ENCODE results near the gene SPTBN1.

The SPTBN1 gene

DNA sequence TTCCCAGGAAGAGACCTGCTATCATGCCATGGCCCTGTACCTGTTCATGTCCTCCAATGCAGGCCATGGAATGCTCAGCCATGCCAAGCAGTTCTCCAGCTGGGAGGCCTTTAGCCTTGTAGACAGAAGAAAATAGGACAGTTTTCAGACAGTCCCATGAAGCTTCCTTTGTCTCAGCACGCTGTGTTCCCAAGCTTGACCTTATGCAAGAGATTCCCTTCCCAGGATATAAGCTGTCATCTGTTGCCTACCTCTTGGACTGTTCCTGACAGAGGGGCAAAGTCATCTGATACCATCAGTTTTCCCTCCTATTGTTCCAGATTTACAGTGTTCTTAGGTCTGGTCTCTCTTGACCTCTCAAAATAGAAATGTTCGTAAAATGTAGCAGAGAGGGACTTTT lies 170.8 kb downstream of the SPTBN1 start:
- in situ Hi-C loops (cut with MboI; ENCODE audit: low sequenced_read_pairs): no loop called here

GRCh38 chr2:54627973-54628372 lies 171.8 kb downstream of the SPTBN1 start:
- in situ Hi-C loops (cut with MboI; ENCODE audit: low sequenced_read_pairs): no loop called here

- in situ Hi-C loops (cut with MboI; ENCODE audit: low sequenced_read_pairs): no loop called here
Observed at GRCh38 chr2:54628418-54628817, 172.3 kb downstream of the SPTBN1 start.

DNA sequence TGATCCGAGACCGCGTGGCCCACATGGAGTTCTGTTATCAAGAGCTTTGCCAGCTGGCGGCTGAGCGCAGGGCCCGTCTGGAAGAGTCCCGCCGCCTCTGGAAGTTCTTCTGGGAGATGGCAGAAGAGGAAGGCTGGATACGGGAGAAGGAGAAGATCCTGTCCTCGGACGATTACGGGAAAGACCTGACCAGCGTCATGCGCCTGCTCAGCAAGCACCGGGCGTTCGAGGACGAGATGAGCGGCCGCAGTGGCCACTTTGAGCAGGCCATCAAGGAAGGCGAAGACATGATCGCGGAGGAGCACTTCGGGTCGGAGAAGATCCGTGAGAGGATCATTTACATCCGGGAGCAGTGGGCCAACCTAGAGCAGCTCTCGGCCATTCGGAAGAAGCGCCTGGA lies 172.8 kb downstream of the SPTBN1 start:
- in situ Hi-C loops (cut with MboI; ENCODE audit: low sequenced_read_pairs): no loop called here

DNA sequence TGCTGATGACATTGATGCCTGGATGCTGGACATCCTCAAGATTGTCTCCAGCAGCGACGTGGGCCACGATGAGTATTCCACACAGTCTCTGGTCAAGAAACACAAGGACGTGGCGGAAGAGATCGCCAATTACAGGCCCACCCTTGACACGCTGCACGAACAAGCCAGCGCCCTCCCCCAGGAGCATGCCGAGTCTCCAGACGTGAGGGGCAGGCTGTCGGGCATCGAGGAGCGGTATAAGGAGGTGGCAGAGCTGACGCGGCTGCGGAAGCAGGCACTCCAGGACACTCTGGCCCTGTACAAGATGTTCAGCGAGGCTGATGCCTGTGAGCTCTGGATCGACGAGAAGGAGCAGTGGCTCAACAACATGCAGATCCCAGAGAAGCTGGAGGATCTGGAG lies 173.3 kb downstream of the SPTBN1 start:
- in situ Hi-C loops (cut with MboI; ENCODE audit: low sequenced_read_pairs): no loop called here

DNA sequence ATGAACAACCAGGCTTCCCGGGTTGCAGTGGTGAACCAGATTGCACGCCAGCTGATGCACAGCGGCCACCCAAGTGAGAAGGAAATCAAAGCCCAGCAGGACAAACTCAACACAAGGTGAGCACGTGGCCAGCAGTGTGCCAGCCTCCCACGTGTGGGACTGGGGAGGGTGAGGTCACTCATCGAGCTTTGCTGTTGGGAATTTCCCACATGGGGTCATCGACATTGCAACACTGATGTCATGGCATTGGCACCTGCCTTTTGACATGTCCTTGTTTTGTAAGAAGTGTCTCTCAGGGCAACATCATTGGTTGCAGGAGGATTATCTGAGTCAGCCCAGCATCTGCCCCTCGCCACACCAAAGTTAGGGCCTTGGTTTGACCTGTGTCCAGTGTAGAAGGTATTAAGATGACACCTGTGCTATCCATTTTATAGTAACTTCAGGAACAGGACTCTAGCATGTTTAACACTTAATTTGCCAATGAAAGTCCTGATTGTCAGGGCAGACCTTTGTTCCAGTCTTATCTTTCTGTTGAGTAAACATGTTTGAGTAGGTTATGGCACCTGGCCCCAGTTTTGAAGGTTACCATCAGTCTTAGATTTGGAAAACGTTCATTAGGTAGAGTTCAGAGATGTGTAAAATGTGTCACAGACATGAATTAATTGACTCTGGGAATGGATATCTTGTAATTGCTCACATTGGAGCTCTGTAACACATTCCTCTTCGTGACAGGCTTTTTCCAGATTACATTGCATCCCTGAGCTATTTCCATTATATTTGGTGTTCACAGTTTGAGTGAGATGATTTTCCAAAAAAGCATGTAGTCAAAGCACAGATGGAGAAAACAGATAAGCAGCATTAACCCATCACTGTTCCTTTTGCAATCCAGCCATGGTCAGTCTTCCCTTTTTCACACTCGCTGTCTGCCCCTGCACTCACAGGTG lies 174.1 kb downstream of the SPTBN1 start:
- in situ Hi-C loops (cut with MboI; ENCODE audit: low sequenced_read_pairs): no loop called here

DNA sequence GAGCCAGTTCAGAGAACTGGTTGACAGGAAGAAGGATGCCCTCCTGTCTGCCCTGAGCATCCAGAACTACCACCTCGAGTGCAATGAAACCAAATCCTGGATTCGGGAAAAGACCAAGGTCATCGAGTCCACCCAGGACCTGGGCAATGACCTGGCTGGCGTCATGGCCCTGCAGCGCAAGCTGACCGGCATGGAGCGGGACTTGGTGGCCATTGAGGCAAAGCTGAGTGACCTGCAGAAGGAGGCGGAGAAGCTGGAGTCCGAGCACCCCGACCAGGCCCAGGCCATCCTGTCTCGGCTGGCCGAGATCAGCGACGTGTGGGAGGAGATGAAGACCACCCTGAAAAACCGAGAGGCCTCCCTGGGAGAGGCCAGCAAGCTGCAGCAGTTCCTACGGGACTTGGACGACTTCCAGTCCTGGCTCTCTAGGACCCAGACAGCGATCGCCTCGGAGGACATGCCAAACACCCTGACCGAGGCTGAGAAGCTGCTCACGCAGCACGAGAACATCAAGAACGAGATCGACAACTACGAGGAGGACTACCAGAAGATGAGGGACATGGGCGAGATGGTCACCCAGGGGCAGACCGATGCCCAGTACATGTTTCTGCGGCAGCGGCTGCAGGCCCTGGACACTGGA lies 174.9 kb downstream of the SPTBN1 start:
- in situ Hi-C loops (cut with MboI; ENCODE audit: low sequenced_read_pairs): no loop called here

- in situ Hi-C loops (cut with MboI; ENCODE audit: low sequenced_read_pairs): no loop called here
Observed at GRCh38 chr2:54631755-54632154, 175.6 kb downstream of the SPTBN1 start.

DNA sequence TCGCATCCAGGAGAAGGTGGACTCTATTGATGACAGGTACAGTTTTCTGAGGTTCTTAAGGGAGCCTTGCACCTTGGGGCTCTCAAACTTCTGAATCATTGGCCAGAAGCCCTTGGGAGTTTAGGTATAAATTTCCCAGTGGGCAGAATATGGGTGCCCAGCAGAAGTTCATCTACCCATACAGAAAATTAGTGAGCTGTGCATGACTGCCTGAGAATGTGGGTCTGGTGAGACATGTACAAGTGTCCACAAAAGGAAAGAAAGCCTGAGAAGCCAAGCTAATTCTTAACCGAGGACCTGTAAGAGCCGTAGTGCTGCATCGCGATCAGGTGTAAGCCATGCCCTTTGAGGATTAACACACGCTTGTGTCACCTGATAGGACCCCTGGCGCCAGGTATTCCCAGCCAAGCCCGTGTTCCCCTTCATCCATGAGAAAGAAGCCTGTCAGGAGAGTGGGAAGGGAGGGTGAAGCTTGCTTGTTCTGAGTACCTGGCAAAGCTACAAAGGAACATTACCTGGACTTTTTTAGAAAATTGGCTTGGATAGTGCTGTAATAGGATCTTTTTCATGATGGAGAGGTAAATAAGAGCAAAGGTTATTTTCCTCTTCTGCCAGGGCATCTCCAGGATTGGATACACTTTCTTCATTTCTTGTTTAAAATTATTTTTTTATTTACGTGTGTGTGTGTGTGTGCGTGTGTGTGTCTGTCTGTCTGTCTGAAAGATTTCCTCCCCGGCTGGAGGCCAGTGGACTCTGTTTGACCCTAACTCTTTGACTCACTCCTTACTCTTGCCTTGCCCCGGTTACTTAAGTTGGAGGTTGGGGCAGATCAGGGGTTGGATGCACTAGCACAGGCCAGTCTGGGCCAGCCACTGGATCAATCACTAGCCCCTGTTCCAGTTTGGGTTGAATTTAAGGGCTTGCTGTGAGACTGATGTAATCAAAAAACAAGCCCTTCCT lies 176.9 kb downstream of the SPTBN1 start:
- in situ Hi-C loops (cut with MboI; ENCODE audit: low sequenced_read_pairs): no loop called here

GRCh38 chr2:54634021-54634420 lies 177.9 kb downstream of the SPTBN1 start:
- in situ Hi-C loops (cut with MboI; ENCODE audit: low sequenced_read_pairs): no loop called here

- in situ Hi-C loops (cut with MboI; ENCODE audit: low sequenced_read_pairs): no loop called here
Observed at GRCh38 chr2:54634564-54635511, 178.7 kb downstream of the SPTBN1 start.

DNA sequence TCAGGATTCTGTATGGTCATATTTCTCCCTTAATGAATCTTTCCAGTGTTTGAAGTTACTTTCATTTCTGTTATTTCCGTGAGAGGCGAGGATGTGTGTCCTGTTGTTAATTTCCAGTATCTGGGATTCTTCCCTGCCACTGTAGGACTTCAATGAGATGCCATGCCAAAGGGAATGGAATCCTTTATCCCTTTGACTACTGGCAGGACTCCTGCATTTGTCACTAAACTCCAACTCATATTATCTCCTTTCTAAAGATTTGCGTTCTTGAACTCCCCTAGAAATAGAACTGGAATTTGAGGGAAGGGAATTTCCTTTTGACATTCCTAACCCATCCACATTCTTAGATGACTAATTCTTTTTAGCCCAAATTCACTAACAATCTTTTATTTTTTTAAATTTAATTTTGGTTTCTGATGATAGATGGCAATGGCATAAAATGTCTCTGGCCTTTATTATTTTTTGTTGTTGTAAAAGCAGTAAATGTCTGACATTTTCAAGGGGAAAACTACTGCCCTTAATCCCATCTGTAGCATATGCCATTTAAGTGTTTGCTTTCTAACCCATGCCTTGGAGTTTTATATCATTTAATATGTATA lies 179.5 kb downstream of the SPTBN1 start:
- in situ Hi-C loops (cut with MboI; ENCODE audit: low sequenced_read_pairs): no loop called here

DNA sequence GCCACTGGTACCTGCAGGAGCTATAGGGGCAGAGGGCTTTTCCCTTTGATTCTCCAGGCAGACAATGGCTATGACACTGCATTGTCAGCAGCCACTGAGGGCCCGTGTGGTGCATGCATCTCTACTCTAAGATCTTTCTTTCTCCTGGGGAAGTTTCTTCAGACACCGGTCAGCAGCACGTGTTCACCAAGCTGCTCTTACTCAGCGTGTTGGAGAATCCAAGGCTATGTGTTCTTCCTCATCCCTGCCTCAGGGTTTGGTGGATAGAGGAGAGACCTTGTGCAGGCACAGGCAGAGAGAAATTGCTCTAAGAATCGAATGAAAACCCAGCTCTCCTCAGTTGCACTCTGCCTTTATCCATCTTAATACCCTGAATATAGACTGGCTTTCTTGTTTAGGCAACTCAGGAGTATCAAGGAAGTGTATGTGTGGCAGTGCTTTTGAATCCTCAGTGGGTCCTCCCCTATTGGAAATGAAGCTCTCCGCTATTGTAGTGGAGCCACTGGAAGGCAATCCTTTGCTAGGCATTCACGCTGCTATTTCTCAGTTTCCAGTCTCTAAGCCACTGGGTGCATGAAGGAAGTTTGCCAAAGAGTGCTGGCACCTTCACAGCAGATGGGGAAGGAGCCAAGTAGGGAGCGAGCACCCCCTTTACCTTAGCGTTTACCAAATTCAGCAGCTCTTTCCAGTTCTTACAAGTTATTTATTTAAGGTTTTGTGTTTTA lies 180.4 kb downstream of the SPTBN1 start:
- in situ Hi-C loops (cut with MboI; ENCODE audit: low sequenced_read_pairs): no loop called here

DNA sequence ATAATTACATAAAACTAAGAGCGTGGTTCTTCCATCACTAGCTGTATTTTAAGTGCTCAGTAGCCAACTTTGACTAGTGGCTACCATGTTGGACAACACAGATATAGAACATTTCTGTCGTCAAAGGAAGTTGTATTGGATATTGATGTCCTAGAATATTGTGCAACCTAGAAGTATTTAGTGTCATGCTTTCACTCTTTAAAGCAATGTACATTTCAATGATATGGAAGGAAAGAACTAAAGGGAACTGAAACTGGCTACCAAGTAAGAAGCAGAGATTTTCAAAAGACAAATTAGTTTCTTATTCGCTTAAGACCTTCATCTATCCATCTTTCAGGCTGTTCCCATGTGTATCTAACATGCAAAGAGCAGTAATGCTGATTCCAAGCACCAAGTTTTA lies 182.0 kb downstream of the SPTBN1 start:
- in situ Hi-C loops (cut with MboI; ENCODE audit: low sequenced_read_pairs): no loop called here

- in situ Hi-C loops (cut with MboI; ENCODE audit: low sequenced_read_pairs): no loop called here
Observed at GRCh38 chr2:54638774-54639187, 182.7 kb downstream of the SPTBN1 start.

GRCh38 chr2:54639609-54640008 lies 183.5 kb downstream of the SPTBN1 start:
- in situ Hi-C loops (cut with MboI; ENCODE audit: low sequenced_read_pairs): no loop called here

DNA sequence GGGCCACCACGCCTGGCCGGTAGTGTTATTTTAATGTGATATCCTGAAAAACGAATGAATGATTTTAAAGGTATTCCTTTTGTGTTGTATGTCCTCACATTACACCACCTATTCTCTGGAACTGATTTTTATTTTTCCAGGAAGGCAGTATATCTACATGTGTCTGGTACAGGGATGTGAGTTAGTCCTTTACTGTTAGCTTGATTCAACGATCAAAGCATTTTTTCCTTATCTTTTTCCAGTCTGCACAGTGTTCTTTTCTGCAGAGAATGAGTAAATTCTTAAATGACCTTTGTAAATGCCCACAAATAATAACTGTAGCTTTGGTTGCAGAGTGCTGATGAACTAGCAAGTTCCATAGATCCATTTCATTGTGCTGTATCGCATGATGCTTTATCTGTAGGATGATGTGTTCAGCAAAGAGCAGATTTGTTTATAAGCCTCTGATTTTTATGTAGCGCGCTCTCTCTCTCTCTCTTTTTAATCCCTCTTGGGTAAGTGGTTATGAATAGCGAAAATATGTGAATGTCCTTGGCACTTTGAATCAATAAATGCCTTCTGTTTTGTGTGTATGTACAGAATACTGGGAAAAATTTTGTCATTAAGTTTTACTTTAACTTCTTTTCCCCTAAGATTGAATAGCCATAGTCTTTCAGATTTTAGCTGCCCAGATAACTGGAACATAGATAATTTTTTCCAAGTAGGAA lies 184.9 kb downstream of the SPTBN1 start:
- in situ Hi-C loops (cut with MboI; ENCODE audit: low sequenced_read_pairs): no loop called here

DNA sequence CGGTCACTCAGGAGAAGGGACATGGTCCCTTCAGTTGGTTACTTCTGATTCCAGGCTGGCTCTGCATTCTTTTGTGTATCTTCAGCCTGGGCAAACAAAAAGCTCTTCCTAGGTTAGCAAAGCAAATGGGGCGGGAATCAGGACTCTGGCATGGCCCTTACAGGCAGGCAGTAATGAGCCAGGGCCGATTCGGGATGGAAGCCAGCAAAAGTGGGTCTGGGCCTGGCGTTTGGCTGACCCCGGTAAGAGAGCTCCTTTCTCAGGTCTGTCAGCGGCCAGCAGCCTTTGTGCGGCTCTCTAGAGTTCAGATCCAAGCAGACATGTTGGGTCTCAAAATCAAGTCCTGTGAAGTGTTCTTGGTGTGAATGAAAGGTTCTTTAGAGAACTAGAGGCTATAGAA lies 185.9 kb downstream of the SPTBN1 start:
- in situ Hi-C loops (cut with MboI; ENCODE audit: low sequenced_read_pairs): no loop called here

Data from HL-60/S4 treated with retinoic acid at 250 ng/mL for 4 days and 3 days (cell line).